Lower leg skin (tissue), 4 donors: ENCODE measurements around the gene UMODL1. TPM values are rescaled to one million over a fixed set of nuclear protein-coding genes. Genes with fewer than 3 reads are reported as not detected.
"Not testable (repeated sequence)": the region's sequence is repeated elsewhere in the genome, so short reads cannot be mapped to it uniquely, and the experiment has no call there.

ENCODE experiments used
- DNase-seq, 2 donors: peaks; one replicate each; pipeline ENCODE4 v3.0.0-alpha.2; 2019; ENCODE audit warnings: low spot score in 2 of 2
- H3K4me3 ChIP-seq: fragments of 200-600 bp; sonication (generic); 2 replicates; pipeline ENCODE4 v1.5.1; 2017; ENCODE audit warnings: mild to moderate bottlenecking, low read depth; ENCODE audit not compliant: poor library complexity, severe bottlenecking
- CTCF ChIP-seq, 3 donors: fragments of 450-650 bp; IDR thresholded peaks; one replicate each; pipeline ENCODE4 v1.5.1; 2016; ENCODE audit warnings: antibody characterized with exemption in 3 of 3, mild to moderate bottlenecking in 3 of 3, moderate library complexity in 2 of 3
- POLR2A ChIP-seq, 2 donors: fragments of 450-650 bp; IDR thresholded peaks; one replicate each; pipeline ENCODE4 v1.6.1; 2016 to 2017; ENCODE audit warnings: antibody characterized with exemption in 2 of 2, mild to moderate bottlenecking in 1 of 2, moderate library complexity in 1 of 2
- WGBS, 2 donors: methylation state at CpG; one replicate each; pipeline ENCODE4 v1.1.5; 2018; 5-methylcytosine and 5-hydroxymethylcytosine counted together
- intact Hi-C: fragments of 100-400 bp; cut with DNase I; formaldehyde crosslinking; loops from one replicate; pipeline ENCODE4 v1.15.0; 2023; ENCODE audit warnings: low total_unique reads
- total RNA-seq, 4 donors: library from RNA; depleted of rRNA; stranded (reverse); fragments of >200 nt; gene quantifications; one replicate each; pipeline ENCODE4 v1.1.0, GENCODE V29; 2016

UMODL1 gene
- total RNA-seq, 4 donors from 2014 or later, result 0.23 TPM; not detected in 3

GRCh38 chr21:42075686-42076471 lies 4.8 kb downstream of the UMODL1 start:
- TF ChIP-seq POLR2A (IDR thresholded peaks at IDR 0.05) (no peak), CTCF (IDR thresholded peaks at IDR 0.05) (no peak)
- H3K4me3 ChIP-seq, result no peak overlapping the region
- intact Hi-C loops, result no loop called here
- 91 to 95% methylated on average over 34 to 35 of the region's 35 CpGs for WGBS, 2 donors
- DNase-seq, result no peak

GRCh38 chr21:42077685-42078238 lies 6.6 kb downstream of the UMODL1 start:
- 91 to 96% methylated on average over 5 to 6 of the region's 6 CpGs for WGBS, 2 donors
- DNase-seq, H3K4me3 ChIP-seq, intact Hi-C loops: not testable (repeated sequence)

GRCh38 chr21:42078247-42079007 lies 7.3 kb downstream of the UMODL1 start:
- DNase-seq, intact Hi-C loops: not testable (repeated sequence)

GRCh38 chr21:42079008-42079938 lies 8.2 kb downstream of the UMODL1 start:
- 67 to 72% methylated on average over 13 of the region's 13 CpGs for WGBS, 2 donors
- no peak overlapping the region for H3K4me3 ChIP-seq
- intact Hi-C loops, result no loop called here
- TF ChIP-seq CTCF (IDR thresholded peaks at IDR 0.05) (no peak), POLR2A (IDR thresholded peaks at IDR 0.05) (no peak)
- DNase-seq, result no peak

More at GRCh38 chr21:42078247-42079007, 7.3 kb downstream of the UMODL1 start:
- 73 to 93% methylated on average over 3 to 8 of the region's 10 CpGs for WGBS, 2 donors
- not testable (repeated sequence) for H3K4me3 ChIP-seq

GRCh38 chr21:42079939-42080787 lies 9.0 kb downstream of the UMODL1 start:
- intact Hi-C loops, result no loop called here
- DNase-seq, result no peak

More at GRCh38 chr21:42079939-42080787, 9.0 kb downstream of the UMODL1 start:
- TF ChIP-seq POLR2A (IDR thresholded peaks at IDR 0.05) (no peak), CTCF (IDR thresholded peaks at IDR 0.05) (no peak)
- WGBS, 2 donors, result 72 to 76% methylated on average over 25 of the region's 25 CpGs
- no peak overlapping the region for H3K4me3 ChIP-seq
